Fibroblast of skin of right quadriceps (primary cell): Measurements from ENCODE around the gene S100G.

Experiments used
- DNase-seq: peaks from one replicate; pipeline ENCODE4 v3.0.0-alpha.2; 2013

Gene S100G

GRCh38 chrX:16651391-16652024 lies 1.6 kb downstream of the S100G start:
- DNase-seq: no peak

- DNase-seq: no peak
Measured at GRCh38 chrX:16653424-16653823, 3.5 kb downstream of the S100G start.

GRCh38 chrX:16654093-16654492 lies 4.1 kb downstream of the S100G start:
- DNase-seq: peak; percentile 42

- DNase-seq: peak; percentile 91
Measured at GRCh38 chrX:16658284-16658683, 8.3 kb downstream of the S100G start.

GRCh38 chrX:16659321-16659720 lies 9.4 kb downstream of the S100G start:
- no peak for DNase-seq

- DNase-seq: no peak
Measured at GRCh38 chrX:16661495-16661894, 11.5 kb downstream of the S100G start.

GRCh38 chrX:16662402-16662801 lies 12.4 kb downstream of the S100G start:
- no peak for DNase-seq

GRCh38 chrX:16664074-16664473 lies 14.1 kb downstream of the S100G start:
- DNase-seq: peak; percentile 56

GRCh38 chrX:16664626-16665025 lies 14.7 kb downstream of the S100G start:
- DNase-seq: no peak

GRCh38 chrX:16665089-16665488 lies 15.1 kb downstream of the S100G start:
- DNase-seq: peak; percentile 79

- peak; percentile 71 for DNase-seq
Measured at GRCh38 chrX:16666541-16666940, 16.6 kb downstream of the S100G start.

GRCh38 chrX:16671005-16671404 lies 21.0 kb downstream of the S100G start:
- DNase-seq: peak; percentile 69

GRCh38 chrX:16678689-16679088 lies 28.7 kb downstream of the S100G start:
- DNase-seq: no peak

GRCh38 chrX:16683007-16683664 lies 33.2 kb downstream of the S100G start:
- DNase-seq: no peak

- DNase-seq: peak; percentile 60
Measured at GRCh38 chrX:16687514-16687913, 37.6 kb downstream of the S100G start.

- peak; percentile 39 for DNase-seq
Measured at GRCh38 chrX:16695079-16695676, 45.2 kb downstream of the S100G start.

GRCh38 chrX:16696956-16697355 lies 47.0 kb downstream of the S100G start:
- DNase-seq: no peak

- no peak for DNase-seq
Measured at GRCh38 chrX:16699389-16699788, 49.4 kb downstream of the S100G start.

- no peak for DNase-seq
Measured at GRCh38 chrX:16700734-16701133, 50.8 kb downstream of the S100G start.

GRCh38 chrX:16702700-16703599 lies 53.0 kb downstream of the S100G start:
- DNase-seq: no peak
